Panc1 (cell line): ENCODE measurements around the gene DDIT3.
"Not testable (repeated sequence)": the region's sequence is repeated elsewhere in the genome, so short reads cannot be mapped to it uniquely, and the experiment has no call there.

Experiments used
- CTCF ChIP-seq: fragments of 450-650 bp; IDR thresholded peaks from 2 replicates; pipeline ENCODE4 v1.5.1; 2017; ENCODE audit warnings: mild to moderate bottlenecking
- POLR2AphosphoS5 ChIP-seq: IDR thresholded peaks from 2 replicates; pipeline ENCODE4 v1.6.1; 2012; ENCODE audit warnings: mild to moderate bottlenecking, low read depth, low read length, moderate library complexity
- REST ChIP-seq, 2 experiments: IDR thresholded peaks; 2 replicates each; pipeline ENCODE4 v1.6.1; 2011 to 2012; ENCODE audit warnings: low read depth in 2 of 2, control low read depth in 1 of 2, low read length in 1 of 2, mild to moderate bottlenecking in 1 of 2, moderate library complexity in 1 of 2; ENCODE audit not compliant: insufficient read depth in 1 of 2
- SIN3A ChIP-seq: IDR thresholded peaks from 2 replicates; pipeline ENCODE4 v1.6.1; 2012; ENCODE audit warnings: low read depth, mild to moderate bottlenecking, low read length, moderate library complexity, borderline replicate concordance; ENCODE audit not compliant: insufficient read depth
- TCF7L2 ChIP-seq: IDR thresholded peaks from 2 replicates; pipeline ENCODE4 v1.6.1; 2011; ENCODE audit warnings: mild to moderate bottlenecking, low read depth, low read length, inconsistent platforms

GRCh38 chr12:57506541-57506940 is 13.8 kb downstream of the DDIT3 start:
- not testable (repeated sequence) for TF ChIP-seq CTCF; POLR2AphosphoS5; REST (IDR thresholded peaks at IDR 0.05; ENCODE audit: insufficient read depth in 1 of 2, low read depth in 2 of 2, low read length in 1 of 2); SIN3A; TCF7L2
